Fibroblast of the aortic adventitia (primary cell): ENCODE measurements around the gene MYO5B. TPM values are rescaled to one million over a fixed set of nuclear protein-coding genes. Genes with fewer than 3 reads are reported as not detected.

Source experiments
- DNase-seq: peaks from one replicate; pipeline ENCODE4 v3.0.0-alpha.2; 2010; ENCODE audit warnings: low read depth
- H3K4me3 ChIP-seq: 2 replicates; pipeline ENCODE4 v1.5.1; 2011; ENCODE audit warnings: low read depth, mild to moderate bottlenecking, control low read depth, low read length, moderate library complexity
- CTCF ChIP-seq: IDR thresholded peaks from 2 replicates; pipeline ENCODE4 v1.5.1; 2011; ENCODE audit warnings: mild to moderate bottlenecking, low read length, control low read depth, inconsistent platforms; ENCODE audit not compliant: insufficient read depth
- total RNA-seq: library from RNA; depleted of rRNA; stranded (reverse); fragments of >200 nt; gene quantifications from 2 replicates; pipeline ENCODE4 v1.2.3, GENCODE V29; 2012; ENCODE audit warnings: low replicate concordance

MYO5B gene
- total RNA-seq, 1 donor = 0.09 TPM

GRCh38 chr18:50179465-50179864 is 15.5 kb downstream of the MYO5B start:
- DNase-seq = no peak
- TF ChIP-seq CTCF = no peak
- H3K4me3 ChIP-seq = no peak overlapping the region

DNA sequence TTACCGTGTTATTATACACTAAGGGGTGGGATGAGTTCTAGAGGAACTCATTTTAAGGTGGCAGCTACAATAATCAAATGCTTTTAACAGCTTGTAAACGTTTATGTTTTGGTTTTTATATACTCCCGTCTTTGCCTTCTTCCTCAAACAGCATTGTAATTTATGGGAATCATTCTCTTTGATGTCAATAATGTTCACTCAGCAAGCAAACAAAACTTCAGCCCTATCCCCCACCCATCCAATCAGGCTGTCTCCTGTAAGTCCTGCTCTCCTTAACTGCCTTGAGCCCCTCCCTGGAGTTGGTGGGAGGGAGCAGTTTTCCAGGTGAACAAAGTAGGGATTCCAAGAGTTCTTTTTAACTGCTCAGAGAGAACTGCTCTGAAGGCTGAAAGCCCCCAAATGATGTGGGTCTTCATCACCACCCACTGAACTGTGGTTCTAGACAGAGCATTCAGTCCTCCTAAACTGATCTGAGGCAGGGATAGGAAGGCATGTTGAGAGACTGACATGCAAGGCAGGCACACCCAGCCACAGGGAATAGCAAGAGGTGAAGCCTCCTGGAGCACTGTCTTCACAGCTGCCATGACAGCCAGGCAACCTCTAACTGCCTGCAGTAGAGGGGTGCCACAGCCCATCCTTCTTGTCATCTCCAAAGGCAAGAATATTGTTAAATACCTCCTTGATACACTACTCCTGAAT is 17.5 kb downstream of the MYO5B start:
- no peak for DNase-seq
- H3K4me3 ChIP-seq = no peak overlapping the region
- no peak for TF ChIP-seq CTCF

DNA sequence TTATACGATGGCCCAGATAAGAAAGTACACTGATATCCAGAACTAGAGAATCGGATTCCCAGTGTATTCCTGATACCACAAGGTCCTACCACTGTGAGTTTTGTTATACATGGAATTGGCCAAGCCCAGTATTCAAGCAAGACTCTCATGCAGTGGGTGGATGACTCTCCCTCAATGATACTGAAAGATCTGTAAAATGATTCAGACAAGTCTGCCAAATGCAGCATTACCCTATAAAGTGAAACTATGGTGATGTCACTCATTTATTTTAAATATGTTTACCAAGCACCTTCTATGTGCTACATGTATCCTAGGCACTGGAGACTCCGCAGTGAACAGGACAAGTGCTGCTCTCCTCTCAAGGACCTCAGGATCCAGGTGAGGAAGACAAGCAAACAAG is 22.6 kb downstream of the MYO5B start:
- no peak overlapping the region for H3K4me3 ChIP-seq
- no peak for TF ChIP-seq CTCF
- DNase-seq = no peak

DNA sequence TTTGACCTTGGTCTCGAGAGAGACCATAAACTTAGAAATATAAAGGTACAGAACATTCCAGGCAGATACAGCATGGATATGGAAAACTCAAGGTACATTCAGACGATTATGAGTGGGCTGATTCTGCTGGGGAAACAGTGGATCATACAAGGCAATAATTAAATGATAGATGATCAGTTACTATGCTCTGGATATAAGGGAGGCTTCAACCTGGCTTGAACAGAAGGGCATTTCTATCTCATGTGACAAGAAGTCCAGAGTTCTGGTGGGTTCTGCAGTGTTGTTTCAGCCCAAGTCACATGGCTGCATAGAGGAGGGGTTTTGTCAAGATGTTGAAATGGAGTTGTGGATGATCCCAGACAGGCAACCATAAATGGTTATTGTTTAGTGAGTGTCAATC is 23.5 kb downstream of the MYO5B start:
- TF ChIP-seq CTCF = no peak
- H3K4me3 ChIP-seq = no peak overlapping the region
- DNase-seq = no peak

GRCh38 chr18:50170004-50170403 is 24.9 kb downstream of the MYO5B start:
- peak; percentile 2 for TF ChIP-seq CTCF
- no peak for DNase-seq
- H3K4me3 ChIP-seq = no peak overlapping the region

- DNase-seq = no peak
These were observed 25.8 kb downstream of the MYO5B start for GRCh38 chr18:50169149-50169548.

More at GRCh38 chr18:50169149-50169548, 25.8 kb downstream of the MYO5B start:
- TF ChIP-seq CTCF = no peak
- H3K4me3 ChIP-seq = no peak overlapping the region
